Lung (tissue), 12 donors: Measurements from ENCODE around the gene RASAL2. TPM values are rescaled to one million over a fixed set of nuclear protein-coding genes. Genes with fewer than 3 reads are reported as not detected.

Source experiments
- ATAC-seq: fragments of 200-7000 bp; cut with Tn5 transposase; one replicate; pipeline ENCODE4 v1.9.1; 2020; ENCODE audit warnings: moderate number of reproducible peaks; ENCODE audit not compliant: insufficient read depth, low FRiP score
- DNase-seq, 3 donors: peaks; one replicate each; pipeline ENCODE4 v3.0.0-alpha.2; 2013 to 2017
- H3K27ac ChIP-seq, 2 donors: one replicate each; pipeline ENCODE4 v1.5.1; 2013; ENCODE audit warnings: mild to moderate bottlenecking in 2 of 2, moderate library complexity in 2 of 2, control low read depth in 1 of 2, inconsistent platforms in 1 of 2, low read depth in 1 of 2, low read length in 1 of 2
- H3K27me3 ChIP-seq, 3 donors: one replicate each; pipeline ENCODE4 v1.5.1; 2013; ENCODE audit warnings: low read length in 2 of 3; ENCODE audit not compliant: control insufficient read depth in 3 of 3, insufficient read depth in 3 of 3
- H3K36me3 ChIP-seq, 4 donors: one replicate each; pipeline ENCODE4 v1.5.1; 2013; ENCODE audit warnings: low read length in 4 of 4, mild to moderate bottlenecking in 1 of 4, moderate library complexity in 1 of 4; ENCODE audit not compliant: control insufficient read depth in 4 of 4, insufficient read depth in 4 of 4
- H3K4me1 ChIP-seq, 5 donors: one replicate each; pipeline ENCODE4 v1.5.1; 2013; ENCODE audit warnings: low read length in 5 of 5, mild to moderate bottlenecking in 2 of 5, moderate library complexity in 1 of 5; ENCODE audit not compliant: control insufficient read depth in 5 of 5, insufficient read depth in 5 of 5
- H3K4me3 ChIP-seq: one replicate; pipeline ENCODE4 v1.5.1; 2013; ENCODE audit warnings: mild to moderate bottlenecking, control low read depth, moderate library complexity
- H3K9ac ChIP-seq, 2 donors: one replicate each; pipeline ENCODE4 v1.5.1; 2013; ENCODE audit warnings: low read length in 2 of 2, control low read depth in 1 of 2; ENCODE audit not compliant: insufficient read depth in 1 of 2
- H3K9me3 ChIP-seq, 4 donors: one replicate each; pipeline ENCODE4 v1.5.1; 2013; ENCODE audit warnings: low read length in 3 of 4, mild to moderate bottlenecking in 1 of 4, moderate library complexity in 1 of 4; ENCODE audit not compliant: control insufficient read depth in 4 of 4, insufficient read depth in 3 of 4
- WGBS, 2 donors: extraction: QIAGEN DNeasy Blood & Tissue Kit; methylation state at CpG; one replicate each; pipeline ENCODE4 v1.1.7; 2013; 5-methylcytosine and 5-hydroxymethylcytosine counted together
- polyA plus RNA-seq, 2 donors: library from polyadenylated mRNA; stranded (reverse); fragments of 200-250 nt; gene quantifications; one replicate each; pipeline ENCODE4 v1.2.1, GENCODE V29; 2013
- total RNA-seq, 2 donors: library from RNA; depleted of rRNA in 1 of 2; stranded (reverse); fragments of >200 nt in 1 of 2; gene quantifications; one replicate each; pipeline ENCODE4 v1.2.1, GENCODE V29; 2014 to 2021
- TF ChIP-seq, protein P1 (sequence below): IDR thresholded peaks from 2 replicates; pipeline ENCODE4 v1.5.1; 2012; ENCODE audit warnings: mild to moderate bottlenecking; ENCODE audit errors: control extremely low read depth, extremely low read depth
- donor health status: control.
- donor health status: control.
- donor health status: Bipolar disorder and iron deficiency.
- donor health status: healthy.
- donor health status: DM: yes; HTN: yes; CAD: no.

Gene RASAL2
- total and polyA plus RNA-seq, 4 donors, result 4.9 to 34.8 (median 15.8) TPM

GRCh38 chr1:178072326-178072725 is 21.6 kb upstream of the RASAL2 start:
- H3K36me3 ChIP-seq, result no peaks in the 10 kb centered on the region
- H3K4me3 ChIP-seq, result no peak overlapping the region
- no peaks in the 10 kb centered on the region for H3K4me1 ChIP-seq
- no peak overlapping the region for H3K27ac ChIP-seq
- no peak overlapping the region for H3K9ac ChIP-seq
- no peaks in the 10 kb centered on the region for H3K27me3 ChIP-seq
- no peak for DNase-seq
- TF ChIP-seq, protein P1, sequence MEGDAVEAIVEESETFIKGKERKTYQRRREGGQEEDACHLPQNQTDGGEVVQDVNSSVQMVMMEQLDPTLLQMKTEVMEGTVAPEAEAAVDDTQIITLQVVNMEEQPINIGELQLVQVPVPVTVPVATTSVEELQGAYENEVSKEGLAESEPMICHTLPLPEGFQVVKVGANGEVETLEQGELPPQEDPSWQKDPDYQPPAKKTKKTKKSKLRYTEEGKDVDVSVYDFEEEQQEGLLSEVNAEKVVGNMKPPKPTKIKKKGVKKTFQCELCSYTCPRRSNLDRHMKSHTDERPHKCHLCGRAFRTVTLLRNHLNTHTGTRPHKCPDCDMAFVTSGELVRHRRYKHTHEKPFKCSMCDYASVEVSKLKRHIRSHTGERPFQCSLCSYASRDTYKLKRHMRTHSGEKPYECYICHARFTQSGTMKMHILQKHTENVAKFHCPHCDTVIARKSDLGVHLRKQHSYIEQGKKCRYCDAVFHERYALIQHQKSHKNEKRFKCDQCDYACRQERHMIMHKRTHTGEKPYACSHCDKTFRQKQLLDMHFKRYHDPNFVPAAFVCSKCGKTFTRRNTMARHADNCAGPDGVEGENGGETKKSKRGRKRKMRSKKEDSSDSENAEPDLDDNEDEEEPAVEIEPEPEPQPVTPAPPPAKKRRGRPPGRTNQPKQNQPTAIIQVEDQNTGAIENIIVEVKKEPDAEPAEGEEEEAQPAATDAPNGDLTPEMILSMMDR, result no peak
- no peak for ATAC-seq
- no peaks in the 10 kb centered on the region for H3K9me3 ChIP-seq

DNA sequence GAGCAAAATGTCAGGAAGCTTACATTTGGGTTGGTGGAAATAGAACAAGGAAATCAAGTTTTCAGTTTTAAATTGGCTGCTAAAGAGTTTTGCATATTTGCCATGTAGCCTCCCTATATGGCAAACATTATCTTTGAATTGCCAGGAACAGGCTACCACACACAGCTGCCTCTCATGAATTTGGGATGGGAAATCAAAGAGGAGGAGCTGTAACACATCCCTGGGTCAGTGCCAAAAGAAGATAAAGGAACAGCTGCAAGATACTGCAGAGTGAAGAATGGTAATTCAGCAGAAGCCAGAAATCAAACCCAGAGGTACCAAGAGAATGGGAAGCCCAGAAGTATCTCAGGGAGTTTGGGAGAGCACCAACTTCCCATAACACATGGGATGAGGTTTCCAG is 18.6 kb upstream of the RASAL2 start:
- Histone ChIP-seq H3K4me3 (no peak overlapping the region), H3K36me3 (no peaks in the 10 kb centered on the region), H3K4me1 (no peaks in the 10 kb centered on the region), H3K9ac (no peak overlapping the region), H3K9me3 (no peaks in the 10 kb centered on the region), H3K27ac (no peak overlapping the region), H3K27me3 (no peaks in the 10 kb centered on the region)
- no peak for ATAC-seq
- TF ChIP-seq, protein P1, result no peak
- peak in 1 of 3 donors; percentile 19 for DNase-seq

GRCh38 chr1:178076607-178077006 is 17.3 kb upstream of the RASAL2 start:
- no peak overlapping the region for H3K27ac ChIP-seq
- DNase-seq (no peak), ATAC-seq (no peak)
- H3K36me3 ChIP-seq, result no peaks in the 10 kb centered on the region
- H3K9ac ChIP-seq, result no peak overlapping the region
- WGBS, 2 donors, result 81 to 91% methylated on average over 2 of the region's 2 CpGs
- TF ChIP-seq, protein P1, result no peak
- H3K27me3 ChIP-seq, result no peaks in the 10 kb centered on the region
- H3K9me3 ChIP-seq, result no peaks in the 10 kb centered on the region
- H3K4me3 ChIP-seq, result no peak overlapping the region
- no peaks in the 10 kb centered on the region for H3K4me1 ChIP-seq

DNA sequence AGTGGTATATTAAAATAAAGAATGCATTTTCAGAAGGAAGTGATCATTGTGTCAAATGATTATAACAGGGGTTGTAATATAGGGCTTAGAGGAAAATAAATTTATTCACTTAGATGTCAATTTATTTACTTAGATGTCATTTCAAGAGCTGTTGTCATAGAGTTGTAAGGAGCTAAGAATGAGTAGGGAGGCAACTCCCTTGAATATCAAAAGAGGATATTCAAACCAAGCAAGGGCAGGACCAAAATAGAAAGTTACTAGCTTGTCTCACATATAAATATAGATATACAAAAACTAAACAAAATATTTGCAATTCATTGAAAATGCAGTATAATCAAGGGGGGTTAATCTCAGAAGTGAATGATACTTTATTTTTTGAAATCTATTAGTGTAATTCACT is 16.0 kb upstream of the RASAL2 start:
- no peaks in the 10 kb centered on the region for H3K27me3 ChIP-seq
- H3K4me1 ChIP-seq, result no peaks in the 10 kb centered on the region
- no peak for ATAC-seq
- no peak overlapping the region for H3K4me3 ChIP-seq
- no peak overlapping the region for H3K9ac ChIP-seq
- H3K36me3 ChIP-seq, result no peaks in the 10 kb centered on the region
- no peak overlapping the region for H3K27ac ChIP-seq
- no peaks in the 10 kb centered on the region for H3K9me3 ChIP-seq
- TF ChIP-seq, protein P1, result no peak
- DNase-seq, result no peak
